HG03571 (cell line): ENCODE data around the gene ZNF79.

Source experiments
- ATAC-seq: cut with Tn5 transposase; IDR thresholded peaks from one replicate; pipeline ENCODE4 v1.9.1; 2021; ENCODE audit not compliant: unreplicated experiment

The ZNF79 gene

DNA sequence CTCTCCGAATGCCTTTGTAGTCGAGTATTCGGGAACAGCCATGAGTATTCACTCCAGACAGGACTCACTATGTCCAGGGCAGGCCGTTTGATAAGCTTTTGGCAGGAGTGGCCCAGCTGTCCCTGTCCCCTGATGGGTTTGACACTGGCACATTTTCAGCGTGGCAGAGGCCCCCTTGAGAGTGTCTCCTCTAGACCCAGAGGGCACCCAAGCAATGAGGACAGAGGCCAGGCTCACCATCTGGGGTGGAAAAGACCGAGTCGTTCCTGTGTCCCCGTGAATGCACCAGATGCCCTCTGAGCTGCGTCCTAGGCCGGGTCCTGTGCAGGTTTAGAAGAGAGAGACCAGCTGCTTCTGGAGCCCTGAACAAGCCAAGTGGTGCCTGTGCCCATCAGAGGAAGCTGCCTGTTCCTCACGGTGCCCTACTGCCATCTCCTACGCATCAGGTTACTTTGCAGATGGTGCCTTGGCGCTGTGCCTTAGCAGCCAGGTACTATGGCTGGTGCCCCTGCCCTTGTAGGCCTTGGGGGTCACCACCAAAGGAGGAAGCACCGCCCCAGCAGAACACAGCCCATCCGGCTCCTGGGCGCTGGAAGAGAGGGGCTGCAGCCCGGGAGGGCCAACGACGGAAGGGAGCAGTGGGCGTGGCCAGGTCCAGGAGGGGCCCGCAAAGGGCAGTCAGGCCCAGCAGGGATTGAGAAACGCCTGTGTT is 69.6 kb downstream of the ZNF79 start:
- ATAC-seq: no peak

GRCh38 chr9:127494304-127494702 is 70.1 kb downstream of the ZNF79 start:
- ATAC-seq: no peak
